Measurements from ENCODE around the gene NR2F6.

NR2F6 gene

GRCh38 chr19:17240826-17241399 is 4.8 kb downstream of the NR2F6 start:
- Histone ChIP-seq H3K27ac (no peak overlapping the region), H3K36me3 (no peaks in the 10 kb centered on the region)

GRCh38 chr19:17240062-17240752 is 5.5 kb downstream of the NR2F6 start:
- no peaks in the 10 kb centered on the region for H3K36me3 ChIP-seq
- no peak overlapping the region for H3K27ac ChIP-seq
- no peak overlapping the region for H3K4me3 ChIP-seq (ENCODE audit: low read depth in 1 of 2, low read length in 1 of 2)
- peaks cover 22% of the 10 kb centered on the region for H3K27me3 ChIP-seq
- no peaks in the 10 kb centered on the region for H3K9me3 ChIP-seq
- peaks cover 8 to 16% of the 10 kb centered on the region in 2 experiments for H3K4me1 ChIP-seq (ENCODE audit: control insufficient read depth in 1 of 2, insufficient read depth in 1 of 2, low read depth in 1 of 2, low read length in 1 of 2)
- TF ChIP-seq CTCF (IDR thresholded peaks at IDR 0.05), result no peak

More at GRCh38 chr19:17240826-17241399, 4.8 kb downstream of the NR2F6 start:
- Histone ChIP-seq H3K27me3 (peaks cover 23% of the 10 kb centered on the region), H3K9me3 (no peaks in the 10 kb centered on the region), H3K4me3 (ENCODE audit: low read depth in 1 of 2, low read length in 1 of 2) (no peak overlapping the region), H3K4me1 (ENCODE audit: control insufficient read depth in 1 of 2, insufficient read depth in 1 of 2, low read depth in 1 of 2, low read length in 1 of 2) (peaks cover 4 to 10% of the 10 kb centered on the region in 2 experiments)
- no peak for TF ChIP-seq CTCF (IDR thresholded peaks at IDR 0.05)

- H3K27me3 ChIP-seq, result peaks cover under 1% of the 10 kb centered on the region
- H3K36me3 ChIP-seq, result no peaks in the 10 kb centered on the region
- H3K27ac ChIP-seq, result no peak overlapping the region
- H3K9me3 ChIP-seq, result no peaks in the 10 kb centered on the region
- H3K4me1 ChIP-seq (ENCODE audit: control insufficient read depth in 1 of 2, insufficient read depth in 1 of 2, low read depth in 1 of 2, low read length in 1 of 2), result peaks cover 11 to 16% of the 10 kb centered on the region in 2 experiments
- H3K4me3 ChIP-seq (ENCODE audit: low read depth in 1 of 2, low read length in 1 of 2), result no peak overlapping the region
- TF ChIP-seq CTCF (IDR thresholded peaks at IDR 0.05), result no peak
Measured at GRCh38 chr19:17237747-17238706, 7.7 kb downstream of the NR2F6 start.

- TF ChIP-seq CTCF (IDR thresholded peaks at IDR 0.05), result no peak
- Histone ChIP-seq H3K27me3 (no peaks in the 10 kb centered on the region), H3K36me3 (no peaks in the 10 kb centered on the region), H3K4me1 (ENCODE audit: control insufficient read depth in 1 of 2, insufficient read depth in 1 of 2, low read depth in 1 of 2, low read length in 1 of 2) (peaks cover 11 to 16% of the 10 kb centered on the region in 2 experiments), H3K9me3 (no peaks in the 10 kb centered on the region), H3K27ac (no peak overlapping the region), H3K4me3 (ENCODE audit: low read depth in 1 of 2, low read length in 1 of 2) (no peak overlapping the region)
Measured at GRCh38 chr19:17236811-17237543, 8.7 kb downstream of the NR2F6 start.
